ENCODE measurements around the gene ZNF486. TPM values are rescaled to one million over a fixed set of nuclear protein-coding genes. Genes with fewer than 3 reads are reported as not detected.

Gene ZNF486
- total RNA-seq, 1 donor from 2014 or later: 69.8 TPM

Other genes starting within 250 kb of the ZNF486 start
- gene ZNF682, start 127.7 kb upstream of the ZNF486 start, total RNA-seq (ENCODE audit: unreplicated experiment): 23.9 TPM
- 47.2 TPM for gene ZNF90, start 89.2 kb upstream of the ZNF486 start, total RNA-seq (ENCODE audit: unreplicated experiment)

All from glutamatergic neuron (in vitro differentiated cells).